IMR-90 (cell line): ENCODE measurements around the gene SPDYE1. TPM values are rescaled to one million over a fixed set of nuclear protein-coding genes. Genes with fewer than 3 reads are reported as not detected.

Source experiments
- ATAC-seq: fragments of 200-7000 bp; cut with Tn5 transposase; 2 replicates; pipeline ENCODE4 v1.9.1; 2020; ENCODE audit warnings: low read depth, mild to moderate bottlenecking, moderate library complexity
- BruUV-seq: library from RNA; stranded (reverse); fragments of 400-500 nt; replicated peaks from 2 replicates; lab custom pipeline; 2021; lab: Mats Ljungman, UMichigan
- CTCF ChIA-PET: fragments of 300-600 bp; formaldehyde crosslinking; extraction: SDS; loops from one replicate; lab custom pipeline; 2021; ENCODE audit warnings: antibody characterized with exemption; lab: Yijun Ruan, JAX
- POLR2A ChIA-PET: fragments of 300-600 bp; sonication (Branson Sonifier 250); formaldehyde crosslinking; loops from one replicate; lab custom pipeline; 2022; ENCODE audit warnings: antibody characterized with exemption; ENCODE audit not compliant: unreplicated experiment; lab: Charles Lee
- DNase-seq: peaks from one replicate; pipeline ENCODE4 v3.0.0; 2013
- H2AFZ ChIP-seq: replicated peaks from 2 replicates; pipeline ENCODE3; 2013; ENCODE audit warnings: low read length, mild to moderate bottlenecking; ENCODE audit not compliant: poor library complexity
- H2AK5ac ChIP-seq: 2 replicates; pipeline ENCODE4 v1.6.1; 2013; ENCODE audit warnings: low read depth, low read length, inconsistent platforms
- H2AK9ac ChIP-seq: replicated peaks from 2 replicates; pipeline ENCODE3; 2013; ENCODE audit warnings: mild to moderate bottlenecking, low read depth, low read length, moderate library complexity; ENCODE audit not compliant: poor library complexity
- H2BK120ac ChIP-seq: 2 replicates; pipeline ENCODE4 v1.6.1; 2013; ENCODE audit warnings: low read depth, low read length, inconsistent platforms
- H2BK15ac ChIP-seq: 3 replicates; pipeline ENCODE4 v1.6.1; 2013; ENCODE audit warnings: low read depth, low read length, inconsistent platforms
- H2BK20ac ChIP-seq: 2 replicates; pipeline ENCODE4 v1.6.1; 2013; ENCODE audit warnings: low read depth, mild to moderate bottlenecking, inconsistent platforms, low read length, moderate library complexity
- H2BK5ac ChIP-seq: 2 replicates; pipeline ENCODE4 v1.6.1; 2013; ENCODE audit warnings: mild to moderate bottlenecking, low read depth, low read length, inconsistent platforms; ENCODE audit not compliant: poor library complexity, severe bottlenecking
- H3K14ac ChIP-seq: replicated peaks from 2 replicates; pipeline ENCODE4 v1.6.1; 2013; ENCODE audit warnings: low read depth, low read length, inconsistent platforms
- H3K18ac ChIP-seq: 2 replicates; pipeline ENCODE4 v1.6.1; 2013; ENCODE audit warnings: low read depth, low read length, control low read depth
- H3K23ac ChIP-seq: 2 replicates; pipeline ENCODE4 v1.6.1; 2013; ENCODE audit warnings: low read depth, low read length, inconsistent platforms
- H3K27ac ChIP-seq: 2 replicates; pipeline ENCODE4 v1.5.1; 2013; ENCODE audit warnings: mild to moderate bottlenecking, control low read depth, low read length; ENCODE audit not compliant: insufficient read depth
- H3K27me3 ChIP-seq: 2 replicates; pipeline ENCODE4 v1.6.1; 2013; ENCODE audit warnings: low read length; ENCODE audit not compliant: control insufficient read depth, insufficient read depth
- H3K36me3 ChIP-seq: 2 replicates; pipeline ENCODE4 v1.6.1; 2013; ENCODE audit warnings: low read length, mixed read lengths; ENCODE audit not compliant: control insufficient read depth, insufficient read depth
- H3K4ac ChIP-seq: 2 replicates; pipeline ENCODE4 v1.6.1; 2013; ENCODE audit warnings: low read depth, low read length, inconsistent platforms
- H3K4me1 ChIP-seq: 2 replicates; pipeline ENCODE4 v1.6.1; 2013; ENCODE audit warnings: low read length, mixed read lengths; ENCODE audit not compliant: control insufficient read depth, insufficient read depth
- H3K4me2 ChIP-seq: 2 replicates; pipeline ENCODE4 v1.6.1; 2013; ENCODE audit warnings: low read depth, mild to moderate bottlenecking, control low read depth, low read length, moderate library complexity
- H3K4me3 ChIP-seq: 2 replicates; pipeline ENCODE4 v1.5.1; 2013; ENCODE audit warnings: low read depth, mild to moderate bottlenecking, control low read depth, low read length, moderate library complexity; ENCODE audit not compliant: insufficient read depth
- H3K56ac ChIP-seq: 2 replicates; pipeline ENCODE4 v1.6.1; 2013; ENCODE audit warnings: low read length, inconsistent platforms; ENCODE audit not compliant: insufficient read depth; ENCODE audit errors: extremely low read depth
- H3K79me1 ChIP-seq, 2 experiments: 2 replicates each; pipeline ENCODE4 v1.6.1; 2013; ENCODE audit warnings: low read length in 2 of 2, inconsistent platforms in 1 of 2, low read depth in 1 of 2
- H3K9ac ChIP-seq: 2 replicates; pipeline ENCODE4 v1.6.1; 2013; ENCODE audit warnings: low read depth, low read length, control low read depth
- H3K9me1 ChIP-seq: 2 replicates; pipeline ENCODE4 v1.6.1; 2013; ENCODE audit warnings: low read length, inconsistent platforms; ENCODE audit not compliant: insufficient read depth
- H3K9me3 ChIP-seq: 2 replicates; pipeline ENCODE4 v1.6.1; 2013; ENCODE audit warnings: low read length; ENCODE audit not compliant: control insufficient read depth, insufficient read depth
- H4K20me1 ChIP-seq: 2 replicates; pipeline ENCODE4 v1.6.1; 2013; ENCODE audit warnings: low read length, inconsistent platforms; ENCODE audit not compliant: insufficient read depth
- H4K5ac ChIP-seq: 2 replicates; pipeline ENCODE4 v1.6.1; 2013; ENCODE audit warnings: mild to moderate bottlenecking, low read depth, low read length, control low read depth
- H4K8ac ChIP-seq, 2 experiments: 2 replicates each; pipeline ENCODE4 v1.6.1; 2013; ENCODE audit warnings: low read depth in 2 of 2, low read length in 2 of 2, control low read depth in 1 of 2, inconsistent platforms in 1 of 2
- H4K91ac ChIP-seq: 2 replicates; pipeline ENCODE4 v1.6.1; 2013; ENCODE audit warnings: low read depth, low read length, inconsistent platforms; ENCODE audit not compliant: insufficient read depth
- BHLHE40 ChIP-seq: fragments of 150-350 bp; IDR thresholded peaks from 2 replicates; pipeline ENCODE4 v1.6.1; 2016; ENCODE audit warnings: mild to moderate bottlenecking, low read depth, low read length
- MAFK ChIP-seq: IDR thresholded peaks from 2 replicates; pipeline ENCODE4 v1.6.1; 2012; ENCODE audit warnings: low read depth, low read length, improper control_type of control experiment
- MAZ ChIP-seq: IDR thresholded peaks from 2 replicates; pipeline ENCODE4 v1.6.1; 2012; ENCODE audit warnings: low read depth, mild to moderate bottlenecking, low read length, improper control_type of control experiment, moderate library complexity, borderline replicate concordance
- MXI1 ChIP-seq: IDR thresholded peaks from 2 replicates; pipeline ENCODE4 v1.6.1; 2012; ENCODE audit warnings: low read depth, mild to moderate bottlenecking, low read length, moderate library complexity, borderline replicate concordance
- NFE2L2 ChIP-seq: fragments of 150-350 bp; IDR thresholded peaks from 2 replicates; pipeline ENCODE4 v1.6.1; 2016; ENCODE audit warnings: low read depth, mild to moderate bottlenecking, low read length
- RAD21 ChIP-seq: IDR thresholded peaks from 2 replicates; pipeline ENCODE4 v1.6.1; 2012; ENCODE audit warnings: low read length, improper control_type of control experiment
- RCOR1 ChIP-seq: IDR thresholded peaks from 2 replicates; pipeline ENCODE4 v1.6.1; 2012; ENCODE audit warnings: mild to moderate bottlenecking, low read length, improper control_type of control experiment; ENCODE audit not compliant: insufficient replicate concordance
- RFX5 ChIP-seq: IDR thresholded peaks from 2 replicates; pipeline ENCODE4 v1.8.0; 2012; ENCODE audit warnings: low read depth, mild to moderate bottlenecking, low read length, moderate library complexity
- SMC3 ChIP-seq: fragments of 150-350 bp; IDR thresholded peaks from 2 replicates; pipeline ENCODE4 v1.6.1; 2016; ENCODE audit warnings: low read depth, mild to moderate bottlenecking, antibody characterized with exemption, low read length, moderate library complexity
- WGBS, 2 experiments: methylation state at CpG; one replicate each; pipeline versions ENCODE4 v1.1.5 to v1.1.7; 2013; ENCODE audit warnings: missing lambda C conversion rate in 2 of 2; ENCODE audit not compliant: insufficient read length in 1 of 2; ENCODE audit errors: extremely low coverage in 2 of 2; 5-methylcytosine and 5-hydroxymethylcytosine counted together
- dilution Hi-C: fragments of 300-500 bp; cut with HindIII; formaldehyde crosslinking; loops from one replicate; pipeline ENCODE4 v1.14.3; 2018; ENCODE audit warnings: low sequenced_read_pairs; ENCODE audit not compliant: unreplicated experiment
- in situ Hi-C: fragments of 300-500 bp; cut with MboI; formaldehyde crosslinking; loops from 3 replicates; pipeline ENCODE4 v1.14.3; 2019; ENCODE audit warnings: low sequenced_read_pairs, inconsistent platforms, mixed read lengths
- intact Hi-C: fragments of 100-400 bp; cut with micrococcal nuclease; formaldehyde crosslinking; loops from 2 replicates; pipeline ENCODE4 v1.10.0; 2022
- polyA plus RNA-seq, 3 experiments: library from polyadenylated mRNA; depleted of rRNA; stranded (reverse); fragments of >200 nt; gene quantifications; 2 replicates each; pipeline ENCODE4 v1.2.3, GENCODE V29; 2012; ENCODE audit warnings: low replicate concordance in 1 of 3
- total RNA-seq: library from RNA; depleted of rRNA; stranded (reverse); fragments of >200 nt; gene quantifications from 2 replicates; pipeline ENCODE4 v1.2.3, GENCODE V29; 2012
- TF ChIP-seq, protein P1 (sequence below): fragments of 150-350 bp; IDR thresholded peaks from 2 replicates; pipeline ENCODE4 v1.6.1; 2016; ENCODE audit warnings: low read depth, mild to moderate bottlenecking, low read length, moderate library complexity, borderline replicate concordance
- TF ChIP-seq, protein P2 (sequence below): fragments of 150-350 bp; IDR thresholded peaks from 2 replicates; pipeline ENCODE4 v1.6.1; 2017; ENCODE audit warnings: mild to moderate bottlenecking, antibody characterized with exemption, low read length, low read depth

The SPDYE1 gene
- total and polyA plus RNA-seq, 2 of the 4 experiments (the other 2 are of a cell fraction): not detected

- BruUV-seq: no TSS peak
- Histone ChIP-seq H4K5ac (peak overlapping the region; percentile 19), H2AFZ (peak overlapping the region; percentile 98), H3K18ac (no peak overlapping the region), H2AK5ac (peak overlapping the region; percentile 89), H4K20me1 (peaks cover 40% of the 10 kb centered on the region), H4K8ac (peak overlapping the region; percentile 54 to 80), H2BK120ac (no peak overlapping the region), H3K4me1 (peaks cover 8% of the 10 kb centered on the region), H3K79me1 (peaks cover 29 to 59% of the 10 kb centered on the region in 2 experiments), H2BK5ac (peak overlapping the region; percentile 78), H3K14ac (peak overlapping the region; percentile 92), H3K4me3 (peak overlapping the region; percentile 79), H2AK9ac (peak overlapping the region; percentile 98), H3K9me3 (no peaks in the 10 kb centered on the region), H2BK15ac (no peak overlapping the region), H3K36me3 (peaks cover 18% of the 10 kb centered on the region), H3K4me2 (peak overlapping the region; percentile 96), H4K91ac (peak overlapping the region; percentile 70), H3K23ac (peak overlapping the region; percentile 88), H3K4ac (peak overlapping the region; percentile 85), H2BK20ac (no peak overlapping the region), H3K9ac (peak overlapping the region; percentile 88), H3K56ac (peak overlapping the region; percentile 84), H3K9me1 (peaks cover 27% of the 10 kb centered on the region), H3K27ac (peak overlapping the region; percentile 82), H3K27me3 (no peaks in the 10 kb centered on the region)
- POLR2A ChIA-PET: interaction anchor here (0.6 kb wide), 1 partner anchor 20 kb away, joined by 19 read pairs; no protein-coding TSS in a partner anchor
- 5% methylated on average over 6 of the region's 15 CpGs; no CpG with 5 or more reads in 1 of the 2 experiments for WGBS, 2 experiments
- TF ChIP-seq RAD21 (no peak), RFX5 (no peak), RCOR1 (no peak), SMC3 (no peak), MAFK (no peak), MAZ (no peak), NFE2L2 (no peak), MXI1 (no peak), BHLHE40 (no peak)
- TF ChIP-seq, protein P1, sequence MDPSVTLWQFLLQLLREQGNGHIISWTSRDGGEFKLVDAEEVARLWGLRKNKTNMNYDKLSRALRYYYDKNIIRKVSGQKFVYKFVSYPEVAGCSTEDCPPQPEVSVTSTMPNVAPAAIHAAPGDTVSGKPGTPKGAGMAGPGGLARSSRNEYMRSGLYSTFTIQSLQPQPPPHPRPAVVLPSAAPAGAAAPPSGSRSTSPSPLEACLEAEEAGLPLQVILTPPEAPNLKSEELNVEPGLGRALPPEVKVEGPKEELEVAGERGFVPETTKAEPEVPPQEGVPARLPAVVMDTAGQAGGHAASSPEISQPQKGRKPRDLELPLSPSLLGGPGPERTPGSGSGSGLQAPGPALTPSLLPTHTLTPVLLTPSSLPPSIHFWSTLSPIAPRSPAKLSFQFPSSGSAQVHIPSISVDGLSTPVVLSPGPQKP: no peak
- TF ChIP-seq, protein P2, sequence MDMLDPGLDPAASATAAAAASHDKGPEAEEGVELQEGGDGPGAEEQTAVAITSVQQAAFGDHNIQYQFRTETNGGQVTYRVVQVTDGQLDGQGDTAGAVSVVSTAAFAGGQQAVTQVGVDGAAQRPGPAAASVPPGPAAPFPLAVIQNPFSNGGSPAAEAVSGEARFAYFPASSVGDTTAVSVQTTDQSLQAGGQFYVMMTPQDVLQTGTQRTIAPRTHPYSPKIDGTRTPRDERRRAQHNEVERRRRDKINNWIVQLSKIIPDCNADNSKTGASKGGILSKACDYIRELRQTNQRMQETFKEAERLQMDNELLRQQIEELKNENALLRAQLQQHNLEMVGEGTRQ: no peak
- CTCF ChIA-PET: no interaction called here
- DNase-seq (no peak), ATAC-seq (peak; percentile 68; the same call in 1 of the 2 replicates)
- intact Hi-C loops: no loop called here
- in situ Hi-C loops: no loop called here
- dilution Hi-C loops: no loop called here
These were observed 47.7 kb downstream of the SPDYE1 start for GRCh38 chr7:44045226-44046014.
